ENCODE measurements around the gene RPA3.
A peak's percentile ranks its signal among the peaks of the same experiment; 100 is the strongest.
"Not testable (repeated sequence)": the region's sequence is repeated elsewhere in the genome, so short reads cannot be mapped to it uniquely, and the experiment has no call there.

Gene RPA3

GRCh38 chr7:7688310-7688709 is 30.1 kb downstream of the RPA3 start:
- DNase-seq = no peak

- DNase-seq = no peak
Measured at GRCh38 chr7:7687800-7688199, 30.6 kb downstream of the RPA3 start.

- no peak for DNase-seq
Measured at GRCh38 chr7:7686811-7687508, 31.4 kb downstream of the RPA3 start.

- DNase-seq = no peak
Measured at GRCh38 chr7:7682861-7683260, 35.5 kb downstream of the RPA3 start.

- no peak for DNase-seq
Measured at GRCh38 chr7:7681936-7682329, 36.5 kb downstream of the RPA3 start.

- peak; percentile 22 for DNase-seq
Measured at GRCh38 chr7:7681191-7681935, 37.0 kb downstream of the RPA3 start.

- not testable (repeated sequence) for DNase-seq
Measured at GRCh38 chr7:7679640-7680039, 38.8 kb downstream of the RPA3 start.

GRCh38 chr7:7675686-7676085 is 42.7 kb downstream of the RPA3 start:
- no peak for DNase-seq

GRCh38 chr7:7673240-7673550 is 45.2 kb downstream of the RPA3 start:
- no peak for DNase-seq

GRCh38 chr7:7672545-7673239 is 45.7 kb downstream of the RPA3 start:
- peak; percentile 16 for DNase-seq

GRCh38 chr7:7671361-7671760 is 47.0 kb downstream of the RPA3 start:
- no peak for DNase-seq

GRCh38 chr7:7670490-7670889 is 47.9 kb downstream of the RPA3 start:
- DNase-seq = no peak

- no peak for DNase-seq
Measured at GRCh38 chr7:7668706-7669105, 49.7 kb downstream of the RPA3 start.

- DNase-seq = no peak
Measured at GRCh38 chr7:7667187-7667586, 51.2 kb downstream of the RPA3 start.

GRCh38 chr7:7665031-7665430 is 53.4 kb downstream of the RPA3 start:
- no peak for DNase-seq

GRCh38 chr7:7664291-7664690 is 54.1 kb downstream of the RPA3 start:
- no peak for DNase-seq

- DNase-seq = no peak
Measured at GRCh38 chr7:7662527-7662926, 55.9 kb downstream of the RPA3 start.

- DNase-seq = not testable (repeated sequence)
Measured at GRCh38 chr7:7656459-7656858, 61.9 kb downstream of the RPA3 start.

- DNase-seq = no peak
Measured at GRCh38 chr7:7654964-7655715, 63.3 kb downstream of the RPA3 start.

GRCh38 chr7:7653593-7654187 is 64.7 kb downstream of the RPA3 start:
- DNase-seq = no peak

GRCh38 chr7:7652798-7653540 is 65.4 kb downstream of the RPA3 start:
- no peak for DNase-seq

GRCh38 chr7:7651479-7651878 is 66.9 kb downstream of the RPA3 start:
- no peak for DNase-seq
